HepG2 (cell line): ENCODE data around the gene RILP. TPM values are rescaled to one million over a fixed set of nuclear protein-coding genes. Genes with fewer than 3 reads are reported as not detected.

ENCODE experiments used
- AGO2 ChIP-seq: fragments of 200-400 bp; formaldehyde crosslinking; optimal IDR thresholded peaks from 2 replicates; pipeline ENCODE3; 2017; ENCODE audit warnings: mild to moderate bottlenecking, low read depth, low read length, moderate library complexity
- AHR ChIP-seq: IDR thresholded peaks from 2 replicates; pipeline ENCODE4 v1.6.1; 2018; ENCODE audit warnings: missing genetic modification reagents, missing compliant biosample characterization
- CBFB ChIP-seq: sonication (generic); formaldehyde crosslinking; IDR thresholded peaks from 2 replicates; pipeline ENCODE4 v1.4.0; 2020; ENCODE audit warnings: missing genetic modification reagents
- CREM ChIP-seq, 2 experiments: sonication (generic) in 1 of 2; formaldehyde crosslinking in 1 of 2; IDR thresholded peaks; 2 replicates each; pipeline versions ENCODE4 v1.4.0 to v1.6.1; 2016 to 2020; ENCODE audit warnings: antibody characterized with exemption in 1 of 2, mild to moderate bottlenecking in 1 of 2, missing genetic modification reagents in 1 of 2
- HNF4A ChIP-seq: sonication (generic); formaldehyde crosslinking; IDR thresholded peaks from 2 replicates; pipeline ENCODE4 v1.4.0; 2020; ENCODE audit warnings: missing genetic modification reagents
- NCOR1 ChIP-seq: fragments of 200-600 bp; sonication (generic); IDR thresholded peaks from 2 replicates; pipeline ENCODE4 v1.7.0; 2017; ENCODE audit warnings: antibody characterized with exemption, low read length, borderline replicate concordance
- NR2F6 ChIP-seq, 2 experiments: IDR thresholded peaks; 2 replicates each; pipeline ENCODE4 v1.6.1; 2016; ENCODE audit warnings: antibody characterized with exemption in 1 of 2, mild to moderate bottlenecking in 1 of 2
- RXRB ChIP-seq: IDR thresholded peaks from 2 replicates; pipeline ENCODE4 v1.6.1; 2016; ENCODE audit warnings: borderline replicate concordance, missing genetic modification reagents, missing compliant biosample characterization
- SALL1 ChIP-seq: sonication (generic); formaldehyde crosslinking; IDR thresholded peaks from 2 replicates; pipeline ENCODE4 v1.8.0; 2022; ENCODE audit warnings: mild to moderate bottlenecking, missing genetic modification reagents
- SAP130 ChIP-seq: IDR thresholded peaks from 2 replicates; pipeline ENCODE4 v1.6.1; 2016; ENCODE audit warnings: low read depth
- SETDB1 ChIP-seq: sonication (generic); formaldehyde crosslinking; IDR thresholded peaks from 2 replicates; pipeline ENCODE4 v1.5.1; 2020; ENCODE audit warnings: missing genetic modification reagents, mild to moderate bottlenecking, borderline replicate concordance
- TFDP1 ChIP-seq: IDR thresholded peaks from 2 replicates; pipeline ENCODE4 v1.6.1; 2016; ENCODE audit warnings: missing compliant biosample characterization, missing genetic modification reagents, borderline replicate concordance
- ZNF3 ChIP-seq: IDR thresholded peaks from 2 replicates; pipeline ENCODE4 v1.7.0; 2017; ENCODE audit warnings: inconsistent platforms
- ZNF33B ChIP-seq: sonication (generic); formaldehyde crosslinking; IDR thresholded peaks from 2 replicates; pipeline ENCODE4 v1.5.1; 2020; ENCODE audit warnings: mild to moderate bottlenecking, missing genetic modification reagents
- ZNF552 ChIP-seq: sonication (generic); formaldehyde crosslinking; IDR thresholded peaks from 2 replicates; pipeline ENCODE4 v1.9.0; 2022; ENCODE audit warnings: missing genetic modification reagents, mild to moderate bottlenecking, borderline replicate concordance
- ZNF614 ChIP-seq: IDR thresholded peaks from 2 replicates; pipeline ENCODE4 v1.6.1; 2018; ENCODE audit warnings: missing biosample characterization, missing genetic modification reagents, inconsistent platforms, borderline replicate concordance
- ZNF710 ChIP-seq: sonication (generic); formaldehyde crosslinking; IDR thresholded peaks from 2 replicates; pipeline ENCODE4 v1.5.0; 2020; ENCODE audit warnings: mild to moderate bottlenecking, missing genetic modification reagents, borderline replicate concordance
- polyA plus RNA-seq, 8 experiments: library from polyadenylated mRNA; depleted of rRNA in 3 of 8; stranded (reverse) in 7 of 8; unstranded in 1 of 8; fragments of >200 nt; fragmentation: Illumina TruSeq in 4 of 8; extraction: Trizol in 4 of 8; gene quantifications; 2 replicates each; pipeline versions ENCODE4 v1.2.1 to v1.2.3, GENCODE V29; 2011 to 2016; ENCODE audit warnings: low read depth in 4 of 8, missing spikeins in 1 of 8, mixed read lengths in 1 of 8; ENCODE audit not compliant: insufficient read depth in 1 of 8
- total RNA-seq, 5 experiments: library from RNA; depleted of rRNA; stranded (reverse); fragments of >200 nt; fragmentation: Illumina TruSeq; extraction: Trizol; gene quantifications; 2 replicates each; pipeline ENCODE4 v1.2.3, GENCODE V29; 2016; ENCODE audit warnings: low read depth in 1 of 5
- TF ChIP-seq, protein P1 (sequence below), 2 experiments: sonication (generic) in 1 of 2; formaldehyde crosslinking in 1 of 2; IDR thresholded peaks; 2 replicates each; pipeline versions ENCODE4 v1.5.1 to v1.6.1; 2011 to 2020; ENCODE audit warnings: borderline replicate concordance in 1 of 2, low read depth in 1 of 2, low read length in 1 of 2, mild to moderate bottlenecking in 1 of 2, missing genetic modification reagents in 1 of 2, moderate library complexity in 1 of 2
- TF ChIP-seq, protein P2 (sequence below): sonication (generic); formaldehyde crosslinking; IDR thresholded peaks from 2 replicates; pipeline ENCODE4 v1.4.0; 2020; ENCODE audit warnings: missing genetic modification reagents

RILP gene
- total and polyA plus RNA-seq, 2 of the 13 experiments (the other 11 are each of a cell fraction or from before 2014, with no cell fraction given): 6.6 to 8.1 TPM

DNA sequence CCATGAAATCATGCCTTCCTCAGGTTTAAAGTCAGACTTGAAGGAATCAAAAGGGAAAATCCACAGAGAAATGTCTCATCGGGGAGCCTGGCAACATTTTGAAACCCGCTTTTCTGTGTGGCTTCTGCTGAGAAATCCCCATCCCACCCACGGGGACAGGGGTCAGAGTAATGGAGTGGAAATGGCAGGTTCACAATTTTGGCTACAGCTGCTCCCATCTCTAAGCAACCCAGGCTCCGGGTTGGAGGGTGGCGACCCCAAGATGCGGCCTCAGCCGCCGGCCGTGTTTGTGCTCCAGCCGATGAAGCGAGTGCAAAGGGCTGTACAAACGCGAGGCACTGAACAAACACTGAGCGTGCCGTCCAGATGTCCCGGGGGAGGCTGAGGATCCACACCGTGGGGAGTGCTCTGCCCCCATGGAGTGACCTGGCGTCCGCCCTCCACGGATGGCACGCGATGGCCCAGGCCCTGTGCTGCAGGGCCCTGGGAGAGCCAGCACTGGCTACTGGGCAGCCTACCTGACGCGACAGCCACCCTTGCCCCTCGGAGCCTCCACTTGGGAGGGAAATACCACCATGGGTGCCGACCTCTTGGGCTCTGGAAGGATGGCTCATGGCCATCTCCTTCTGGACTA is 43.2 kb downstream of the RILP start (continued):
- TF ChIP-seq, protein P1, sequence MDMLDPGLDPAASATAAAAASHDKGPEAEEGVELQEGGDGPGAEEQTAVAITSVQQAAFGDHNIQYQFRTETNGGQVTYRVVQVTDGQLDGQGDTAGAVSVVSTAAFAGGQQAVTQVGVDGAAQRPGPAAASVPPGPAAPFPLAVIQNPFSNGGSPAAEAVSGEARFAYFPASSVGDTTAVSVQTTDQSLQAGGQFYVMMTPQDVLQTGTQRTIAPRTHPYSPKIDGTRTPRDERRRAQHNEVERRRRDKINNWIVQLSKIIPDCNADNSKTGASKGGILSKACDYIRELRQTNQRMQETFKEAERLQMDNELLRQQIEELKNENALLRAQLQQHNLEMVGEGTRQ (IDR thresholded peaks at IDR 0.05; ENCODE audit: low read depth, low read length): no peak
- TF ChIP-seq, protein P1 (CRISPR knock-in tag; IDR thresholded peaks at IDR 0.05; ENCODE audit: borderline replicate concordance): no peak
- peak; percentile 58; the same call in 1 of the 2 replicates for TF ChIP-seq TFDP1 (CRISPR knock-in tag)
- peak; percentile 73 for TF ChIP-seq SALL1 (CRISPR knock-in tag)
- no peak for TF ChIP-seq SETDB1
- TF ChIP-seq CBFB (CRISPR knock-in tag): no peak
- peak; percentile 46; the same call in 1 of the 2 replicates for TF ChIP-seq ZNF614 (CRISPR knock-in tag)
- TF ChIP-seq AHR (CRISPR knock-in tag): no peak
- peak; percentile 44; the same call in 1 of the 2 replicates for TF ChIP-seq SAP130 (CRISPR knock-in tag)
- TF ChIP-seq NCOR1: no peak
- TF ChIP-seq ZNF552 (CRISPR knock-in tag): no peak
- TF ChIP-seq, protein P2, sequence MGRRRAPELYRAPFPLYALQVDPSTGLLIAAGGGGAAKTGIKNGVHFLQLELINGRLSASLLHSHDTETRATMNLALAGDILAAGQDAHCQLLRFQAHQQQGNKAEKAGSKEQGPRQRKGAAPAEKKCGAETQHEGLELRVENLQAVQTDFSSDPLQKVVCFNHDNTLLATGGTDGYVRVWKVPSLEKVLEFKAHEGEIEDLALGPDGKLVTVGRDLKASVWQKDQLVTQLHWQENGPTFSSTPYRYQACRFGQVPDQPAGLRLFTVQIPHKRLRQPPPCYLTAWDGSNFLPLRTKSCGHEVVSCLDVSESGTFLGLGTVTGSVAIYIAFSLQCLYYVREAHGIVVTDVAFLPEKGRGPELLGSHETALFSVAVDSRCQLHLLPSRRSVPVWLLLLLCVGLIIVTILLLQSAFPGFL (CRISPR knock-in tag): no peak
- no peak for TF ChIP-seq ZNF3 (CRISPR knock-in tag)
- no peak for TF ChIP-seq NR2F6 (IDR thresholded peaks at IDR 0.05)
- TF ChIP-seq NR2F6 (CRISPR knock-in tag; IDR thresholded peaks at IDR 0.05): peak; percentile 47; the same call in 1 of the 2 replicates
- no peak for TF ChIP-seq AGO2
- TF ChIP-seq CREM (IDR thresholded peaks at IDR 0.05): peak; percentile 33; the same call in 1 of the 2 replicates
- no peak for TF ChIP-seq CREM (CRISPR knock-in tag; IDR thresholded peaks at IDR 0.05)
- peak; percentile 51; the same call in 1 of the 2 replicates for TF ChIP-seq HNF4A (CRISPR knock-in tag)
- no peak for TF ChIP-seq ZNF33B (CRISPR knock-in tag)
- TF ChIP-seq RXRB (CRISPR knock-in tag): peak; percentile 59
- TF ChIP-seq ZNF710 (CRISPR knock-in tag): 0 out of 2 replicates have a peak, but pooled peaks have one; percentile 42
